Liver (tissue), 9 donors: ENCODE data around the gene INPP5A. TPM values are rescaled to one million over a fixed set of nuclear protein-coding genes. Genes with fewer than 3 reads are reported as not detected.

Experiments
- DNase-seq: peaks from one replicate; pipeline ENCODE4 v3.0.0-alpha.2; 2017; ENCODE audit warnings: low spot score
- H3K27ac ChIP-seq, 2 donors: one replicate each; pipeline ENCODE4 v1.7.0; 2013; ENCODE audit warnings: inconsistent platforms in 2 of 2, low read length in 2 of 2, control low read depth in 1 of 2, low read depth in 1 of 2, mild to moderate bottlenecking in 1 of 2
- H3K27me3 ChIP-seq, 4 donors: one replicate each; pipeline versions ENCODE4 v1.6.1 to v1.7.0; 2013; ENCODE audit warnings: low read length in 3 of 4, inconsistent platforms in 1 of 4, mild to moderate bottlenecking in 1 of 4, moderate library complexity in 1 of 4; ENCODE audit not compliant: control insufficient read depth in 4 of 4, insufficient read depth in 4 of 4
- H3K36me3 ChIP-seq, 4 donors: one replicate each; pipeline versions ENCODE4 v1.6.1 to v1.7.0; 2013; ENCODE audit warnings: low read length in 3 of 4, mild to moderate bottlenecking in 3 of 4, low read depth in 1 of 4, moderate library complexity in 1 of 4; ENCODE audit not compliant: control insufficient read depth in 4 of 4, insufficient read depth in 3 of 4
- H3K4me1 ChIP-seq, 4 donors: one replicate each; pipeline versions ENCODE4 v1.6.1 to v1.7.0; 2013; ENCODE audit warnings: low read length in 3 of 4, mild to moderate bottlenecking in 3 of 4, moderate library complexity in 1 of 4; ENCODE audit not compliant: control insufficient read depth in 4 of 4, insufficient read depth in 4 of 4
- H3K4me3 ChIP-seq, 3 donors: one replicate each; pipeline versions ENCODE4 v1.6.1 to v1.7.0; 2013; ENCODE audit warnings: low read length in 3 of 3, control low read depth in 1 of 3, low read depth in 1 of 3, mild to moderate bottlenecking in 1 of 3
- H3K9ac ChIP-seq, 2 donors: one replicate each; pipeline ENCODE4 v1.7.0; 2013; ENCODE audit warnings: low read length in 2 of 2, mild to moderate bottlenecking in 2 of 2, moderate library complexity in 2 of 2, control low read depth in 1 of 2, low read depth in 1 of 2
- H3K9me3 ChIP-seq, 4 donors: one replicate each; pipeline versions ENCODE4 v1.6.1 to v1.7.0; 2013; ENCODE audit warnings: low read length in 3 of 4; ENCODE audit not compliant: control insufficient read depth in 4 of 4
- ATF3 ChIP-seq: IDR thresholded peaks from 2 replicates; pipeline ENCODE4 v1.6.1; 2016; ENCODE audit warnings: antibody characterized with exemption
- CTCF ChIP-seq: fragments of 150-350 bp; IDR thresholded peaks from 2 replicates; pipeline ENCODE4 v1.5.1; 2017; ENCODE audit warnings: improper control_type of control experiment, low read depth, low read length; ENCODE audit not compliant: missing input control
- EGR1 ChIP-seq, 2 donors: IDR thresholded peaks; 2 replicates each; pipeline ENCODE4 v1.6.1; 2016 to 2018; ENCODE audit warnings: antibody characterized with exemption in 2 of 2, low read depth in 2 of 2
- FOXA1 ChIP-seq: IDR thresholded peaks from 2 replicates; pipeline ENCODE4 v1.6.1; 2016; ENCODE audit warnings: antibody characterized with exemption
- FOXA2 ChIP-seq: IDR thresholded peaks from 2 replicates; pipeline ENCODE4 v1.6.1; 2016; ENCODE audit warnings: antibody characterized with exemption
- GABPA ChIP-seq, 2 donors: IDR thresholded peaks in 1 of 2; conservative IDR thresholded peaks in 1 of 2; 2 replicates each; pipeline ENCODE4 v1.6.1; 2016; ENCODE audit warnings: antibody characterized with exemption in 2 of 2, mild to moderate bottlenecking in 1 of 2, moderate library complexity in 1 of 2
- HNF4A ChIP-seq, 2 donors: conservative IDR thresholded peaks; 2 replicates each; pipeline ENCODE4 v1.6.1; 2016; ENCODE audit warnings: antibody characterized with exemption in 2 of 2, mild to moderate bottlenecking in 2 of 2
- HNF4G ChIP-seq: IDR thresholded peaks from 2 replicates; pipeline ENCODE4 v1.6.1; 2016; ENCODE audit warnings: antibody characterized with exemption
- JUND ChIP-seq, 2 donors: IDR thresholded peaks; 2 replicates each; pipeline ENCODE4 v1.6.1; 2016; ENCODE audit warnings: antibody characterized with exemption in 2 of 2
- MAX ChIP-seq: IDR thresholded peaks from 2 replicates; pipeline ENCODE4 v1.6.1; 2016; ENCODE audit warnings: antibody characterized with exemption
- NR2F2 ChIP-seq: IDR thresholded peaks from 2 replicates; pipeline ENCODE4 v1.6.1; 2016; ENCODE audit warnings: antibody characterized with exemption
- RAD21 ChIP-seq, 2 donors: IDR thresholded peaks; 2 replicates each; pipeline ENCODE4 v1.6.1; 2016; ENCODE audit warnings: antibody characterized with exemption in 2 of 2, mild to moderate bottlenecking in 2 of 2
- REST ChIP-seq: IDR thresholded peaks from 2 replicates; pipeline ENCODE4 v1.6.1; 2016; ENCODE audit warnings: antibody characterized with exemption, mild to moderate bottlenecking
- RXRA ChIP-seq, 2 donors: IDR thresholded peaks; 2 replicates each; pipeline ENCODE4 v1.6.1; 2017 to 2018; ENCODE audit warnings: antibody characterized with exemption in 2 of 2, mild to moderate bottlenecking in 1 of 2
- SP1 ChIP-seq: IDR thresholded peaks from 2 replicates; pipeline ENCODE4 v1.6.1; 2018; ENCODE audit warnings: antibody characterized with exemption, mild to moderate bottlenecking
- TAF1 ChIP-seq: conservative IDR thresholded peaks from 2 replicates; pipeline ENCODE4 v1.6.1; 2016; ENCODE audit warnings: antibody characterized with exemption, mild to moderate bottlenecking
- YY1 ChIP-seq: IDR thresholded peaks from 2 replicates; pipeline ENCODE4 v1.6.1; 2016; ENCODE audit warnings: antibody characterized with exemption, mild to moderate bottlenecking
- ZBTB33 ChIP-seq: IDR thresholded peaks from 2 replicates; pipeline ENCODE4 v1.6.1; 2016; ENCODE audit warnings: antibody characterized with exemption
- WGBS: extraction: QIAGEN DNeasy Blood & Tissue Kit; methylation state at CpG from one replicate; pipeline ENCODE4 v1.1.7; 2013; 5-methylcytosine and 5-hydroxymethylcytosine counted together
- polyA plus RNA-seq, 2 donors: library from polyadenylated mRNA; stranded (reverse) in 1 of 2; unstranded in 1 of 2; fragments of 200-250 nt in 1 of 2; fragments of >200 nt in 1 of 2; fragmentation: Nextera tagmentation in 1 of 2; extraction: Ambion mirVana in 1 of 2; gene quantifications; one replicate each; pipeline versions ENCODE4 v1.2.1 to v1.2.3, GENCODE V29; 2013 to 2015
- total RNA-seq, 2 donors: library from RNA; depleted of rRNA; stranded (reverse); fragments of >200 nt; gene quantifications; one replicate each; pipeline ENCODE4 v1.2.3, GENCODE V29; 2014
- donor health status: healthy.
- donor health status: healthy.
- donor health status: healthy.
- donor health status: healthy.
- donor health status: healthy.

The INPP5A gene
- total and polyA plus RNA-seq, 4 donors: 4.3 to 26.5 (median 10.9) TPM

GRCh38 chr10:132644527-132645246, 107.1 kb downstream of the INPP5A start:
- H3K4me1 ChIP-seq: no peaks in the 10 kb centered on the region
- no peaks in the 10 kb centered on the region for H3K27me3 ChIP-seq
- no peaks in the 10 kb centered on the region for H3K9me3 ChIP-seq
- no peak overlapping the region for H3K27ac ChIP-seq
- WGBS: 86% methylated on average over 30 of the region's 30 CpGs
- no peak overlapping the region for H3K9ac ChIP-seq
- no peak for DNase-seq
- peaks cover 0 to 4% (median 1%) of the 10 kb centered on the region in 4 donors for H3K36me3 ChIP-seq
- no peak for TF ChIP-seq HNF4G
- TF ChIP-seq JUND (IDR thresholded peaks at IDR 0.05): no peak
- TF ChIP-seq SP1: no peak
- TF ChIP-seq HNF4A (conservative IDR thresholded peaks at IDR 0.05): no peak
- no peak for TF ChIP-seq ATF3
- TF ChIP-seq CTCF: no peak
- no peak for TF ChIP-seq RXRA (IDR thresholded peaks at IDR 0.05)
- TF ChIP-seq NR2F2: no peak
- no peak for TF ChIP-seq GABPA (IDR thresholded peaks at IDR 0.05 in 1 of 2, conservative IDR thresholded peaks at IDR 0.05 in 1 of 2)
- no peak for TF ChIP-seq RAD21 (IDR thresholded peaks at IDR 0.05)
- no peak for TF ChIP-seq ZBTB33
- no peak for TF ChIP-seq FOXA1
- no peak for TF ChIP-seq MAX
- TF ChIP-seq TAF1: no peak
- no peak for TF ChIP-seq FOXA2
- TF ChIP-seq YY1: no peak
- no peak for TF ChIP-seq EGR1 (IDR thresholded peaks at IDR 0.05; ENCODE audit: low read depth in 2 of 2)
- TF ChIP-seq REST: no peak
- H3K4me3 ChIP-seq: no peak overlapping the region
